Activated gamma-delta T cell treated with Interleukin-2 at 50 U/mL for 16 hours (primary cell): ENCODE results near the gene KIF2B.
"Not testable (repeated sequence)": the region's sequence is repeated elsewhere in the genome, so short reads cannot be mapped to it uniquely, and the experiment has no call there.

Experiments
- DNase-seq: peaks from one replicate; pipeline ENCODE4 v3.0.0-alpha.2; 2020

Gene KIF2B, protein sequence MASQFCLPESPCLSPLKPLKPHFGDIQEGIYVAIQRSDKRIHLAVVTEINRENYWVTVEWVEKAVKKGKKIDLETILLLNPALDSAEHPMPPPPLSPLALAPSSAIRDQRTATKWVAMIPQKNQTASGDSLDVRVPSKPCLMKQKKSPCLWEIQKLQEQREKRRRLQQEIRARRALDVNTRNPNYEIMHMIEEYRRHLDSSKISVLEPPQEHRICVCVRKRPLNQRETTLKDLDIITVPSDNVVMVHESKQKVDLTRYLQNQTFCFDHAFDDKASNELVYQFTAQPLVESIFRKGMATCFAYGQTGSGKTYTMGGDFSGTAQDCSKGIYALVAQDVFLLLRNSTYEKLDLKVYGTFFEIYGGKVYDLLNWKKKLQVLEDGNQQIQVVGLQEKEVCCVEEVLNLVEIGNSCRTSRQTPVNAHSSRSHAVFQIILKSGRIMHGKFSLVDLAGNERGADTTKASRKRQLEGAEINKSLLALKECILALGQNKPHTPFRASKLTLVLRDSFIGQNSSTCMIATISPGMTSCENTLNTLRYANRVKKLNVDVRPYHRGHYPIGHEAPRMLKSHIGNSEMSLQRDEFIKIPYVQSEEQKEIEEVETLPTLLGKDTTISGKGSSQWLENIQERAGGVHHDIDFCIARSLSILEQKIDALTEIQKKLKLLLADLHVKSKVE

DNA sequence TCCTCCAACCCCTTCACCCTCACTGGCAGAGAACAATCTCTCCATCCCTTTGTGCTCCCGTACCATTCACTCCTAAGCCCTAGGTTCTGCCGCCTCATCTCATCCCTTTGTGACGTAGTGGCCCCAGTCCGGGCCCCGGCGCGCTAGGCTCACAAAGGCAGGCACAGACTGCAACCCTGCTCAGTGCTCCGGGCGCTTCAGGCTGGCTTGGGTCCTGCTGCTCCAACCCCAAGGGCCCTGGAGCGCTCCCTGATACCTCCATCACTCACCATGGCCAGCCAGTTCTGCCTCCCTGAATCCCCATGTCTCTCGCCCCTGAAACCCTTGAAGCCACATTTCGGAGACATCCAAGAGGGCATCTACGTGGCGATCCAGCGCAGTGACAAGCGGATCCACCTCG is at the start of gene KIF2B:
Gene KIF2B, plus strand, starts transcription at position 164 of the 400 bp plus-strand sequence. Its CDS starts 107 bp downstream, at position 271.
- DNase-seq = no peak

GRCh38 chr17:53780320-53780719 is 42.4 kb upstream of the KIF2B start:
- DNase-seq = no peak

DNA sequence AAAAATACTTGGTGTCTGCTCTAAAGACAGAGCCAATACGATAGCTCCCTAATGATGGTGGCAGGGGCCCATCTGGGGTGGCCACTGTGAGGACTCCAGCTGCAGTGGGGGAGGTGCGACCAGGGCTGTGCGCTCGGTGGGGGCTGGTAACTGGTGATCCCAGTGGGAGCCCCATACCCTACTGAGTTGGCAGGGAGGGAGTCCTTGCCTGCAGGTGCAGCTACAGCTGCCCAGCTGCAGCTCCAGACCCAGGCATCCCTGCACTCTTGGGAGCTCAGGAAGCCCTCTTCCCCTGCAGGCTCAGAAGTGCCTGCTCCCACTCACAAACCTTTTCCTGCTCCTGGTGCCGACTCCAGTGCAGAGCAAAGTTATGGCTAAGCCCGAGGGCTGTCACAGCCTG is 31.2 kb upstream of the KIF2B start:
- DNase-seq = no peak

- DNase-seq = no peak
These were observed 30.3 kb upstream of the KIF2B start for GRCh38 chr17:53792451-53792850.

GRCh38 chr17:53792997-53793396 is 29.7 kb upstream of the KIF2B start:
- DNase-seq = no peak

- no peak for DNase-seq
These were observed 27.9 kb upstream of the KIF2B start for GRCh38 chr17:53794875-53795274.

DNA sequence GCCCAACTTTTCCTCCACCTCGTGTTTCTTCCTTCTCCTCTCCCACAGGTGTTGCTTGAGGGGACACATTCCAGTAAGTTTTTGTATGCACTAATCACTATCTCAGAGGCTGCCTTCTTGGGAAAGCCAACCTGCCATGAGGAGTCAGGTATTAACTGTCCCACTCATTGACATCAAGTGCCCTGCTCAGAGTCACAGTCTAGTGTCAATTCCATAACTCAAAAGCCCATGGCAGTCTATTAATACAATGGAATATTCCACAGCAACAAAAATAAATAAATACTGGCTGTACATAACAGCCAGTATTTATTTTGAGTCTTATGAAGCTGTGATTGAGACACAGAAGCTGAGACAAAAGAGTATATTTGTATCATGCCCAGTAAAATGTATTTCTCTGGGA is 26.1 kb upstream of the KIF2B start:
- DNase-seq = no peak

DNA sequence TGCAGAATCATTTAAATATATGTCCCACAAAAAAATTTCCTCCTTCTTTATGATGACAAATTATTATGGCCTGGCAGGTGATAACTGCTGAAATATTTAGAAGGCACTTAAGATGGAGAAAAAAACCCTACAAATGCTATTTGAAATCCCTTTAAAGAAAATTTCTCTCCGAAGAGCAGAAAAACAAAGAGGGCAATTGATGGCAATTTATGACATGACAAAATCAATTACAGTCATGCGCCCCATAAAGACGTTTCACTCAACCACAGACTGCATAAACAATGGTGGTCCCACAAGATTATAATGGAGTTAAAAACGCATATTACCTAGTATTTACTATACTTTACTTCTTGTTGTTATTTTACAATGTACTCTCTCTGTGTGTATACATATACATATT is 25.2 kb upstream of the KIF2B start:
- DNase-seq = no peak

- DNase-seq = no peak
These were observed 18.3 kb upstream of the KIF2B start for GRCh38 chr17:53804437-53804836.

GRCh38 chr17:53806473-53806872 is 16.3 kb upstream of the KIF2B start:
- DNase-seq = no peak

GRCh38 chr17:53807286-53807685 is 15.4 kb upstream of the KIF2B start:
- DNase-seq = no peak

DNA sequence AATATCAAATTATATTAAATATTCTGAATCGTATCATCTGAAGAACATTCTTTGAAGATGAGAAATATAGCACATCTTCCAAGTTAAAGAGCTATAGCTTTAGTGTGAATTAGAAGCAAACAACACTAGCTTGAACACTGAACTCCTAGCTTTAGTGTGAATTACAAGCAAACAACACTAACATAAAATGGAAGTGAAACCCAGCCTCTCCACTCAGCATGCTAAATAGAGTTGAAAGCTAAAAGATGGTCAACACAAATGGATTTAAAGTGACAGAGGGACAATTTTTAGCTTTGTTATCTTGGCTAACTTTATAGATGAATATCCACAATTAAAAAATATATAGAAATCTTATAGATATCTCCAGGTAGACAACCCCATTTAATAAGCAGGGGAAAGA is 4.5 kb upstream of the KIF2B start:
- no peak for DNase-seq

- DNase-seq = no peak
These were observed 3.8 kb upstream of the KIF2B start for GRCh38 chr17:53818929-53819328.

DNA sequence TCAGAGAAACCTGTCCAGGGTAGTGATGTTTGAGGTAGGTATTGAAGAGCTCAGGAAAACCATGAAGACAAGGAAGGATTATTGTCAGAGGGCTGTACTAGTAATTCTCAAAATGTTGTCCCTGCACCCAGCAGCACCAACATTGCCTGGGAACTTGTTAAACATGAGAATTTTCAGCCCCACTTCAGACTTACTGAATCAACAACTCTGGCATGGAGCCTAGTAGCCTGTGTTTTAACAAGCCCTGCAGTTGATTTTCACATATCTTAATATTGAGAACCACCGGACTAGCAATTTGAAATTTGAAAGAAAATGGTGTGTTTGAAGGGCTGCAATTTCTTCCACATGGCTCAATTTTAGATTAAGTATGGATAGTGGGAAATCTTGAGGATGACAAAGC is 2.8 kb upstream of the KIF2B start:
- no peak for DNase-seq

GRCh38 chr17:53823341-53824050 is 769 bp downstream of the KIF2B start:
- DNase-seq = no peak

GRCh38 chr17:53834771-53835170 is 12.0 kb downstream of the KIF2B start:
- not testable (repeated sequence) for DNase-seq

DNA sequence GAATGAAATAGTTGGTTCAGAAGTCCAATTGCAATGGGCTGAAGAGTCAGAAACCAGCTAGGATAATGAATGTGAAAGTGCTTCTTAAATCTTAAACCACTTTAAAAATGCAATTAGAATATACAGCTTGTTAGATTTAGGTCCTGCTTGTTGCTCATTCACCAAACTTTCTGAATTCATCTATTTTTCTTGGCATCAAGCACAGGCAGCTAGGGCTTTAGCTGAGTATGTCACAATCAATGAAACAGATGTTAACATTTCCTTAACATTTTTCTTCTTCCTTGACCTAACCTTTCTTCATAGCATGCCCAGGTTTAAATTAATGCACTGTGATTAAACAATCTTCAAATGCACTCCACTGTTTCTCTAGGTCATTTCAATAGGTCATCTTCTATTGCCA is 14.4 kb downstream of the KIF2B start:
- no peak for DNase-seq

DNA sequence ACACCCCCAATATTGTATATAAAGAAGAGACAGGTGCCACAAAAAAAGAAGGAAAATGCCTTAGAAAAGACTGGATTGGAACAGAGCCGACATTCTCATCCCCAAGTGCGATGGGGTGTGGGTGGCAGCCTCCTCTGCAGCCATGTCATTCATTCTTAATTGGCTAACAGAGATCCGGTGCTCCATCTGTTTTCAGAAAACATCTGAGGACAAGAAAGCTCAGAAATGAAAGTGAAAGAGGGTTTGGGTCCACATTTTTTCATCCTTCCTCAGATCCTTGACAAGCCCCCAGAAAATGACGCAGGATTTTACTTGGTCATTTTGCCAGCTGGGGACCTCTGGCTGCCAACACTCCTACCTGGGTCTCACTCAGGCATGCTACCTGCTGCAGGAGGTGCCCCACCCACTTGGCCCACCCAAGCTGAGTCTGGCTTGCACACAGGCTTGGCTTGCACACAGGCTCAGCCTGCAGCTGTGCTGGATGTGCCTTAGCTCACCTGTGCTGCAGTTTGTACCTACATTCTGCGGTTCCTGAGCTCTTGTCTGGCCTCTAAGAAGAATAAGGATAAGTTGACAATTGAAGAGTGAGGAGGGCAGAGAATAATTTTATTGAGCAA is 21.9 kb downstream of the KIF2B start:
- DNase-seq = no peak

DNA sequence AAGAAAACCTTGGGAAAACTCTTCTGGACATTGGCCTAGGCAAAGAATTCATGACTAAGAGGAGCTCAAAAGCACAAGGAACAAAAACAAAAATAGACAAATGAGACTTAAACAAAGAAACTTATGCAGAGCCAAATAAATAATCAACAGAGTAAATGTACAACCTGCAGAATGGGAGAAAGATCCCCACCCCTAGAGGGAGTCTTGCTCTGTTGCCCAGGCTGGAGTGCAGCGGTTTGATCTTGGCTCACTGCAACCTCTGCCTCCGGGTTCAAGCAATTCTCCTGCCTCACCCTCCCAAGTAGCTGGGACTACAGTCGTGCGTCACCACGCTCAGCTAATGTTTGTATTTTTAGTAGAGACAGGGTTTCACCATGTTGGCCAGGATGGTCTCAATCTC is 48.4 kb downstream of the KIF2B start:
- DNase-seq = not testable (repeated sequence)
